Memory B cell (primary cell): ENCODE results near the gene AGK.
"Not testable (repeated sequence)": the region's sequence is repeated elsewhere in the genome, so short reads cannot be mapped to it uniquely, and the experiment has no call there.

Experiments
- ATAC-seq: fragments of 150-1000 bp; cut with Tn5 transposase; 2 replicates; pipeline ENCODE4 v1.10.0; 2021; ENCODE audit warnings: low read depth, mild to moderate bottlenecking, moderate library complexity
- DNase-seq, 2 donors: peaks; one replicate each; pipeline ENCODE4 v3.0.0; 2022; ENCODE audit warnings: low spot score in 2 of 2
- H3K27ac Mint-ChIP-seq: one replicate; pipeline ENCODE4 v1.8.0; 2022; ENCODE audit warnings: mild to moderate bottlenecking, moderate library complexity, mixed read lengths
- H3K27me3 Mint-ChIP-seq: one replicate; pipeline ENCODE4 v1.8.0; 2022; ENCODE audit warnings: mixed read lengths
- H3K36me3 Mint-ChIP-seq: one replicate; pipeline ENCODE4 v1.8.0; 2022; ENCODE audit warnings: mild to moderate bottlenecking, mixed read lengths
- H3K4me1 Mint-ChIP-seq: one replicate; pipeline ENCODE4 v1.8.0; 2022; ENCODE audit warnings: mixed read lengths
- H3K4me3 Mint-ChIP-seq: one replicate; pipeline ENCODE4 v1.8.0; 2022; ENCODE audit warnings: mild to moderate bottlenecking, moderate library complexity, mixed read lengths
- H3K9me3 Mint-ChIP-seq: one replicate; pipeline ENCODE4 v1.8.0; 2022; ENCODE audit warnings: mixed read lengths

Gene AGK

DNA sequence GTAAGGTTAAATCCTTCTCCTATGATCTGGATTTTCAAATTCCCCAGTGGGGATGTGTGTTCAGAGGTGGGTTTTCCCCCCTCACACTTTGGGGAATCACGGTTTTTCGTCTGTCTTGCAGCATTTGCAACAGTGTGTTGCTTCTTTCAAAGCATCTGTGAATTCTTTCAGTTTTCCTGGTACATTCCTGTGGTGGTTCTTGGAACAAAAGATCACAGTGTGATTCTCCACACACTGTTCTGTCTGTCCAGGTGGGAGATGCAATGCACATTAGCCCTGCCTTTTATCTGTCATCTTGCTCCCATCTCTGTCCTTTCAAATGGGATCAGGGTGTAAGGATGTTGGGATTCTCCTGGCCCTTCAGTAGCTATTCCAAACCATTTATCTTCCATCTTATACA lies 11.8 kb downstream of the AGK start:
- no peak for DNase-seq
- H3K27me3 Mint-ChIP-seq, result no peaks in the 10 kb centered on the region
- peak overlapping the region; percentile 1 for H3K27ac Mint-ChIP-seq
- no peak overlapping the region for H3K4me3 Mint-ChIP-seq
- peaks cover 13% of the 10 kb centered on the region for H3K9me3 Mint-ChIP-seq
- H3K4me1 Mint-ChIP-seq, result peaks cover 5% of the 10 kb centered on the region
- peaks cover 63% of the 10 kb centered on the region for H3K36me3 Mint-ChIP-seq
- no peak for ATAC-seq

GRCh38 chr7:141563956-141564623 lies 12.9 kb downstream of the AGK start:
- peaks cover 61% of the 10 kb centered on the region for H3K36me3 Mint-ChIP-seq
- no peak overlapping the region for H3K4me3 Mint-ChIP-seq

DNA sequence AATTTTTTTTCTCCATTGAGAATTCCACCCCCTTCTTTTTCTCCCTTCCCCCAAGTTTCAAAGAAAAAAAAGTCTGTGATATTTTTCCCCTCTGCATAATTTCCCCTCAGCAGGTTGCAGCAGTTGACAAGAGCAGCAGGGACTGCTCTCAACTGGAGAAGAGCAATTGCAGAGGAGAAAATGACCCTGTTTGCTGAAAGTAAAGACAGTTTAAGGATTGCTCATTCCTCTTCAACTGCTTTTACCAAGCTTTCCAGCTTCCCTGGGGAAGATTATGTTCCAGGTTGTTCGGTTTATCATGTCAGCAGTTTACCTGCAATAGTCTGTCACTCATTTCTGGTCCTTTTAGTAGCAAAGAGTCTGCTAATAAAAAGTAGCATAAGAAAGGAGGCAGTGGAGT lies 16.2 kb downstream of the AGK start:
- Mint-ChIP-seq H3K9me3 (peaks cover 11% of the 10 kb centered on the region), H3K27me3 (no peaks in the 10 kb centered on the region), H3K27ac (no peak overlapping the region), H3K4me3 (no peak overlapping the region), H3K4me1 (peaks cover 8% of the 10 kb centered on the region), H3K36me3 (peaks cover 48% of the 10 kb centered on the region)
- no peak for DNase-seq
- no peak for ATAC-seq

More at GRCh38 chr7:141563956-141564623, 12.9 kb downstream of the AGK start:
- Mint-ChIP-seq H3K4me1 (peaks cover 5% of the 10 kb centered on the region), H3K27ac (peak overlapping the region; percentile 86), H3K9me3 (peaks cover 11% of the 10 kb centered on the region), H3K27me3 (no peaks in the 10 kb centered on the region)
- ATAC-seq (peak; percentile 84), DNase-seq (no peak)

GRCh38 chr7:141568227-141568626 lies 17.0 kb downstream of the AGK start:
- H3K9me3 Mint-ChIP-seq, result peaks cover 11% of the 10 kb centered on the region
- no peak overlapping the region for H3K4me3 Mint-ChIP-seq
- H3K27me3 Mint-ChIP-seq, result no peaks in the 10 kb centered on the region
- DNase-seq, result no peak
- peaks cover 48% of the 10 kb centered on the region for H3K36me3 Mint-ChIP-seq
- ATAC-seq, result no peak
- no peak overlapping the region for H3K27ac Mint-ChIP-seq
- peaks cover 8% of the 10 kb centered on the region for H3K4me1 Mint-ChIP-seq

GRCh38 chr7:141571059-141571458 lies 19.8 kb downstream of the AGK start:
- ATAC-seq (no peak), DNase-seq (no peak)
- peaks cover 42% of the 10 kb centered on the region for H3K36me3 Mint-ChIP-seq
- no peaks in the 10 kb centered on the region for H3K27me3 Mint-ChIP-seq
- peaks cover 9% of the 10 kb centered on the region for H3K9me3 Mint-ChIP-seq
- H3K4me3 Mint-ChIP-seq, result no peak overlapping the region
- no peak overlapping the region for H3K27ac Mint-ChIP-seq
- peaks cover 3% of the 10 kb centered on the region for H3K4me1 Mint-ChIP-seq

DNA sequence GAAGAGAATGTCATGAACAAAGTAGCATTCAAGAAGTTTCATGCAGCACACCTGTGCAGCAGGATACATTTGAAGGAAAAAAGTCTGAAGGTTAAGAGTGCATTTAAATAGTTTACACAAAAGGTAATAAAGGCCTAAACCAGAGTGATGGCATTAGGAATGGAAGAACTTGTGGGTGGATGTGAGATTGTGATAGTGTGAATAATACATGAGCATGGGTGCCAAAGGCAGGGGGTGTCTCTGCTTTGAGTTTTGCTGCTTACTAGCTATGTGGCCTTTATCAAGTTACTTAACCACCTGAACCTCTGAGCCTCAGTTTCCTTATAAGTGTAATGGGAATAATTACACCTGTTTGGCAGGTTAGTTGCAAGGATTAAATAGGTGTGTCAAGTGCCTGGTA lies 21.0 kb downstream of the AGK start:
- no peaks in the 10 kb centered on the region for H3K27me3 Mint-ChIP-seq
- H3K4me3 Mint-ChIP-seq, result no peak overlapping the region
- no peak for DNase-seq
- H3K36me3 Mint-ChIP-seq, result peaks cover 43% of the 10 kb centered on the region
- H3K9me3 Mint-ChIP-seq, result peaks cover 13% of the 10 kb centered on the region
- ATAC-seq, result no peak
- no peak overlapping the region for H3K27ac Mint-ChIP-seq
- H3K4me1 Mint-ChIP-seq, result peaks cover 3% of the 10 kb centered on the region

DNA sequence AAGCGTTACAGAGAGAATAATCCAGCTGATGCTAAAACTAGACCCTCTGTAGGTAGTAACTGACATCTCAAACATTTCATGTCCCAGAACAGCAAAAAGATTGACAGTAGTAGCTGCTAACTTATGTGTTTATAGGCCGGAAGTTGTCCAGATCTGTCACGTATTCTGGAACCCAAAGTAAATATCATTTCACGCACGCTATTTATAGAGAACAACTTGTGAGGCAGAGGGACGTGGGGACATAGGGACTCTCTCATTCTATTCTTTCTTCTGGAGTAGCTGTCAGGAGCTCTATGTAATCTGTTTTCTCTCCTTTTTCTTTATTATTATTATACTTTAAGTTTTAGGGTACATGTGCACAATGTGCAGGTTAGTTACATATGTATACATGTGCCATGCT lies 22.3 kb downstream of the AGK start:
- Mint-ChIP-seq H3K4me1 (peaks cover 3% of the 10 kb centered on the region), H3K27me3 (no peaks in the 10 kb centered on the region), H3K27ac (no peak overlapping the region), H3K4me3 (no peak overlapping the region), H3K36me3 (peaks cover 36% of the 10 kb centered on the region), H3K9me3 (peaks cover 13% of the 10 kb centered on the region)
- DNase-seq (no peak), ATAC-seq (no peak)

- Mint-ChIP-seq H3K27ac (no peak overlapping the region), H3K4me1 (peaks cover 3% of the 10 kb centered on the region), H3K9me3 (peaks cover 13% of the 10 kb centered on the region), H3K27me3 (no peaks in the 10 kb centered on the region), H3K36me3 (peaks cover 36% of the 10 kb centered on the region), H3K4me3 (no peak overlapping the region)
- ATAC-seq, result no peak
- no peak for DNase-seq
Observed at GRCh38 chr7:141575164-141575563, 24.0 kb downstream of the AGK start.

- no peak for DNase-seq
- no peak overlapping the region for H3K27ac Mint-ChIP-seq
- H3K4me3 Mint-ChIP-seq, result no peak overlapping the region
- H3K27me3 Mint-ChIP-seq, result no peaks in the 10 kb centered on the region
- ATAC-seq, result no peak
- peaks cover 36% of the 10 kb centered on the region for H3K36me3 Mint-ChIP-seq
- H3K4me1 Mint-ChIP-seq, result peaks cover 3% of the 10 kb centered on the region
- H3K9me3 Mint-ChIP-seq, result peaks cover 13% of the 10 kb centered on the region
Observed at GRCh38 chr7:141575654-141576448, 24.6 kb downstream of the AGK start.

DNA sequence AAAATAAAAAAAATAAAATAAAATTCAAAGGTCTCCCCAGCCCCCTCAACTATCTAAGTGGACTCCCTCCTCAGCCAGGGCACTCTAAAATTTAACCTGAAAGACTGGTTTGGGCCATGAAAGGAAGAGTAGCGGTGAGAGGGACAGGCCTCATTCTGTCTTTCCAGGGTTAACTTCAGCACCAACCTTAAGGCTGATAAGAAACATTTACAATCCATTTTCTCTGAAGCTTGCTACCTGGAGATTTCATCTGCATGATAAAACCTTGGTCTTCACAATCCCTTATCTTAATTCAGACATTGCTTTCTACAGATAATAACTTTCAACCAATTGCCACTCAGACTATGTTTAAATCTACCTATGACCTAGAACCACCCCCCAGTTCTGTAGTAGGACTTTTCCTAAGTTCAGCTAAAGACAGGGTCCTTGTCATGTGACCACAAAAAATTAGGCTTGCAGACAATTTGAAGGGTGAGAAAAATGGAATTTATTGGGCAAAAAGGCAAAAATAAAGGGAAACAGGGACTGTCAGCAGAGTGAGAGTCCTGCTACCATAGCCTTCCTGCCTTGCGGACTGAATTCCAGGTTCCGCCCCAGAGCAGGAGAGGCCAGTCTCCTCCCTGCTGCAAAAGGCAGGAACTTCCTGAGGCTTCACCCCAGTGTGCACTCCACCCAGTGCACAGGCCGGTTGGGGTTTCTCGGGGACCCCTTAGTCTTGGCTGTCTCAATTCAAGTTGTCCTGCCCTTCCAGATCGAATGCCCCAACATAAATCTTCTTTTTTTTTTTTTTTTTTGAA lies 26.0 kb downstream of the AGK start:
- H3K27me3 Mint-ChIP-seq, result no peaks in the 10 kb centered on the region
- no peak overlapping the region for H3K27ac Mint-ChIP-seq
- ATAC-seq, result no peak
- H3K36me3 Mint-ChIP-seq, result peaks cover 32% of the 10 kb centered on the region
- H3K4me1 Mint-ChIP-seq, result no peaks in the 10 kb centered on the region
- H3K9me3 Mint-ChIP-seq, result peaks cover 13% of the 10 kb centered on the region
- DNase-seq, result no peak
- no peak overlapping the region for H3K4me3 Mint-ChIP-seq

DNA sequence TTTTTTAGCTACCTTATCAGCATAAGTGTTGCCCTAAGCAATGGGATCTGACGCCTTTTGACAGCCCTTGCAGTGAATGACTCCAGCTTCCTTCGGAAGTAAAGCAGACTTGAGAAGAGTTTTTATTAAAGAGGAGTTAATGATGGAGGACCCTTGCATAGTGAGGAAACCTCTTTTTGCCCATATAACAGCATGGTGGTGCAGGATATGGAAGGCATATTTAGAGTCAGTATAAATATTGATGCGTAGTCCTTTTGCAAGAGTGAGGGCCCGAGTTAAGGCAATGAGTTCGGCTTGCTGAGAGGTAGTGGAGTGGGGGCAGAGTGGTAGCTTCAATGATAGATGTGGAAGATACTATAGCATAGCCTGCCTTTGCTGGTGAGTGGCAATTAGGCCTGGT lies 28.7 kb downstream of the AGK start:
- H3K27me3 Mint-ChIP-seq, H3K27ac Mint-ChIP-seq, H3K4me1 Mint-ChIP-seq, DNase-seq, ATAC-seq, H3K4me3 Mint-ChIP-seq, H3K9me3 Mint-ChIP-seq: not testable (repeated sequence)
- peaks cover 34% of the 10 kb centered on the region for H3K36me3 Mint-ChIP-seq

GRCh38 chr7:141582063-141582462 lies 30.9 kb downstream of the AGK start:
- not testable (repeated sequence) for H3K27me3 Mint-ChIP-seq, H3K9me3 Mint-ChIP-seq, H3K4me1 Mint-ChIP-seq, H3K4me3 Mint-ChIP-seq, DNase-seq, H3K27ac Mint-ChIP-seq, ATAC-seq
- peaks cover 26% of the 10 kb centered on the region for H3K36me3 Mint-ChIP-seq

- Mint-ChIP-seq H3K4me1 (peaks cover 6% of the 10 kb centered on the region), H3K4me3 (no peak overlapping the region), H3K27ac (no peak overlapping the region), H3K27me3 (no peaks in the 10 kb centered on the region), H3K36me3 (peaks cover 34% of the 10 kb centered on the region), H3K9me3 (no peaks in the 10 kb centered on the region)
- ATAC-seq, result no peak
- no peak for DNase-seq
Observed at GRCh38 chr7:141584935-141585334, 33.7 kb downstream of the AGK start.
